Measurements from ENCODE around the gene GALNT12.

- TF ChIP-seq CTCF (IDR thresholded peaks at IDR 0.05; ENCODE audit: low read depth, low read length, missing input control): no peak
- TF ChIP-seq TAF1 (conservative IDR thresholded peaks at IDR 0.05): no peak
Measured at GRCh38 chr9:98886691-98887229, 79.3 kb downstream of the GALNT12 start.
